ENCODE data around the gene SLC24A3.

DNA sequence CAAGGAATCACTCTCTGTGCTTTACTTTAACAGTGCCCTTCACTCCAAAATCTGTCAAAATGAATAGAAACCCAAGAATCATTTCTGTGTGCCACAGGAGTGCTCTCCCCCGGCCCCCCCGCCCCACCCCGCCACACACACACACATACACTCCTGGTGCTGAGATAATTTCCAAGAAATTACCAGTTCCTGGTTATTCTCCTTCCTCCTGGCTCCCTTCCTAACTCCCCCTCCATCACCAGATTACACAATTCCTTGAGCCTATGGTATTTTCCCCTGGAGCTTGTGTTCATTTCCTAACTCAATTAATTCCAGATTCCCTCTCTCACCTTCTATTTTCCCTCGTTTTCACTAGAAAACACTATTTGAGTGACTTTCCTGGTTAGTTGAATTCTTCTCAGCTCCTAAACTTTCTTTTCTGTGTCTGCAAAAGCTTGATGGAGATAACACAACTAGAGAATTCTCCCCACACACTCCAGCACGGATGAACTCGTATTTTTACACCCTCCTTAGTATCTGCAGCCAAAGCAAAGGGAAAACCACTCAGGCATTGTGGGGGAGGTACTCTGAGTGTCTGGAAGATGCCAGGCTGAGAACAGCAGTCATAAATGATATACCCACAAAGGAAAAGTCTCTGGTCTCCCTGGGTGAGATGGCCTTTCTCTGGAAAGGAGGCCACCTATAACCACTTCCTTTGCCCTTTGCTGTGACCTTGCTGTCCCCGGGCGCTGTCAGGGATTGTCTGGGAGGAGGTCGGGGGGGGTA, 1.9 kb upstream of the SLC24A3 start:
- TF ChIP-seq, protein P1, sequence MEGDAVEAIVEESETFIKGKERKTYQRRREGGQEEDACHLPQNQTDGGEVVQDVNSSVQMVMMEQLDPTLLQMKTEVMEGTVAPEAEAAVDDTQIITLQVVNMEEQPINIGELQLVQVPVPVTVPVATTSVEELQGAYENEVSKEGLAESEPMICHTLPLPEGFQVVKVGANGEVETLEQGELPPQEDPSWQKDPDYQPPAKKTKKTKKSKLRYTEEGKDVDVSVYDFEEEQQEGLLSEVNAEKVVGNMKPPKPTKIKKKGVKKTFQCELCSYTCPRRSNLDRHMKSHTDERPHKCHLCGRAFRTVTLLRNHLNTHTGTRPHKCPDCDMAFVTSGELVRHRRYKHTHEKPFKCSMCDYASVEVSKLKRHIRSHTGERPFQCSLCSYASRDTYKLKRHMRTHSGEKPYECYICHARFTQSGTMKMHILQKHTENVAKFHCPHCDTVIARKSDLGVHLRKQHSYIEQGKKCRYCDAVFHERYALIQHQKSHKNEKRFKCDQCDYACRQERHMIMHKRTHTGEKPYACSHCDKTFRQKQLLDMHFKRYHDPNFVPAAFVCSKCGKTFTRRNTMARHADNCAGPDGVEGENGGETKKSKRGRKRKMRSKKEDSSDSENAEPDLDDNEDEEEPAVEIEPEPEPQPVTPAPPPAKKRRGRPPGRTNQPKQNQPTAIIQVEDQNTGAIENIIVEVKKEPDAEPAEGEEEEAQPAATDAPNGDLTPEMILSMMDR (conservative IDR thresholded peaks at IDR 0.05; ENCODE audit: low read length): no peak
- no peak for TF ChIP-seq EZH2phosphoT487 (IDR thresholded peaks at IDR 0.05; ENCODE audit: borderline replicate concordance, low read depth, low read length)

Data from OCI-LY7 (cell line).